Measurements from ENCODE around the gene IFITM5. TPM values are rescaled to one million over a fixed set of nuclear protein-coding genes. Genes with fewer than 3 reads are reported as not detected.

IFITM5 gene
- polyA plus RNA-seq (2013, experiment 1 of 2), result 0.13 TPM
- 0.15 TPM for polyA plus RNA-seq (2013, experiment 2 of 2)

GRCh38 chr11:299081-299891 is at the start of gene IFITM5:
Gene IFITM5 (minus strand): TSS chr11:299526. CDS start chr11:299490, 36 bp downstream.
- H3K79me1 ChIP-seq (ENCODE audit: low read length), result no peaks in the 10 kb centered on the region

GRCh38 chr11:346529-346928 is 47.2 kb upstream of the IFITM5 start:
- Histone ChIP-seq H3K27me3 (ENCODE audit: insufficient read depth, low read length, poor library complexity) (no peaks in the 10 kb centered on the region), H3K56ac (ENCODE audit: low read length) (no peak overlapping the region), H3K23ac (ENCODE audit: low read length) (no peak overlapping the region), H3K4me2 (ENCODE audit: low read length) (no peak overlapping the region), H2BK120ac (ENCODE audit: low read depth, low read length) (no peak overlapping the region), H3K27ac (ENCODE audit: low read depth, low read length) (no peak overlapping the region), H4K8ac (ENCODE audit: low read depth, low read length) (no peak overlapping the region), H2BK5ac (ENCODE audit: low read length) (no peak overlapping the region), H3K4me1 (ENCODE audit: control insufficient read depth, low read depth, low read length) (peaks cover 2% of the 10 kb centered on the region), H3K9ac (ENCODE audit: low read length) (no peak overlapping the region), H3K18ac (ENCODE audit: low read length) (no peak overlapping the region), H3K4ac (ENCODE audit: low read depth, low read length) (no peak overlapping the region), H3K36me3 (ENCODE audit: control insufficient read depth, insufficient read depth, low read length) (no peaks in the 10 kb centered on the region), H2AK5ac (ENCODE audit: low read length) (no peak overlapping the region), H3K79me1 (ENCODE audit: low read length) (no peaks in the 10 kb centered on the region), H2BK15ac (replicated peaks; ENCODE audit: low read depth) (no peak overlapping the region), H3K79me2 (ENCODE audit: control insufficient read depth, insufficient read depth, low read length) (no peaks in the 10 kb centered on the region), H4K5ac (ENCODE audit: low read length) (no peak overlapping the region), H3K4me3 (ENCODE audit: low read length) (no peak overlapping the region)
- no peak for DNase-seq
- WGBS (ENCODE audit: extremely low coverage, insufficient coverage, low lambda C conversion rate), result no CpG with 5 or more reads among the region's 3 CpGs

More at GRCh38 chr11:299081-299891, at the start of gene IFITM5:
- no peak within 1 kb of the TSS for H4K5ac ChIP-seq (ENCODE audit: low read length)
- no peak within 1 kb of the TSS for H3K4me3 ChIP-seq (ENCODE audit: low read length)
- peak within 1 kb of the TSS; percentile 6 for H3K23ac ChIP-seq (ENCODE audit: low read length)
- no peak within 1 kb of the TSS for H3K9ac ChIP-seq (ENCODE audit: low read length)
- H3K56ac ChIP-seq (ENCODE audit: low read length), result peak within 1 kb of the TSS; percentile 26
- no peak within 1 kb of the TSS for H3K27ac ChIP-seq (ENCODE audit: low read depth, low read length)
- H4K8ac ChIP-seq (ENCODE audit: low read depth, low read length), result no peak within 1 kb of the TSS
- no peak within 1 kb of the TSS for H2BK5ac ChIP-seq (ENCODE audit: low read length)
- WGBS (ENCODE audit: extremely low coverage, insufficient coverage, low lambda C conversion rate), result no CpG with 5 or more reads among the region's 40 CpGs
- no peak within 1 kb of the TSS for H3K4ac ChIP-seq (ENCODE audit: low read depth, low read length)
- H2AK5ac ChIP-seq (ENCODE audit: low read length), result peak within 1 kb of the TSS; percentile 72
- peak within 1 kb of the TSS; percentile 15 for H3K18ac ChIP-seq (ENCODE audit: low read length)
- peaks cover 2% of the 10 kb centered on the region for H3K36me3 ChIP-seq (ENCODE audit: control insufficient read depth, insufficient read depth, low read length)
- DNase-seq, result no peak
- peaks cover 6% of the 10 kb centered on the region for H3K4me1 ChIP-seq (ENCODE audit: control insufficient read depth, low read depth, low read length)
- H3K79me2 ChIP-seq (ENCODE audit: control insufficient read depth, insufficient read depth, low read length), result no peaks in the 10 kb centered on the region
- no peak within 1 kb of the TSS for H2BK15ac ChIP-seq (replicated peaks; ENCODE audit: low read depth)
- H3K27me3 ChIP-seq (ENCODE audit: insufficient read depth, low read length, poor library complexity), result no peaks in the 10 kb centered on the region
- H2BK120ac ChIP-seq (ENCODE audit: low read depth, low read length), result no peak within 1 kb of the TSS
- H3K4me2 ChIP-seq (ENCODE audit: low read length), result no peak within 1 kb of the TSS

- no peak for DNase-seq
- H2BK5ac ChIP-seq (ENCODE audit: low read length), result no peak overlapping the region
- WGBS (ENCODE audit: extremely low coverage, insufficient coverage, low lambda C conversion rate), result no CpG with 5 or more reads among the region's 11 CpGs
- H3K79me2 ChIP-seq (ENCODE audit: control insufficient read depth, insufficient read depth, low read length), result no peaks in the 10 kb centered on the region
- no peak overlapping the region for H2AK5ac ChIP-seq (ENCODE audit: low read length)
- H4K5ac ChIP-seq (ENCODE audit: low read length), result no peak overlapping the region
- no peaks in the 10 kb centered on the region for H3K27me3 ChIP-seq (ENCODE audit: insufficient read depth, low read length, poor library complexity)
- H4K8ac ChIP-seq (ENCODE audit: low read depth, low read length), result no peak overlapping the region
- no peak overlapping the region for H3K4ac ChIP-seq (ENCODE audit: low read depth, low read length)
- H3K4me1 ChIP-seq (ENCODE audit: control insufficient read depth, low read depth, low read length), result no peaks in the 10 kb centered on the region
- H3K36me3 ChIP-seq (ENCODE audit: control insufficient read depth, insufficient read depth, low read length), result no peaks in the 10 kb centered on the region
- H3K9ac ChIP-seq (ENCODE audit: low read length), result no peak overlapping the region
- H2BK120ac ChIP-seq (ENCODE audit: low read depth, low read length), result no peak overlapping the region
- no peaks in the 10 kb centered on the region for H3K79me1 ChIP-seq (ENCODE audit: low read length)
- no peak overlapping the region for H3K23ac ChIP-seq (ENCODE audit: low read length)
- no peak overlapping the region for H3K4me2 ChIP-seq (ENCODE audit: low read length)
- no peak overlapping the region for H3K18ac ChIP-seq (ENCODE audit: low read length)
- no peak overlapping the region for H2BK15ac ChIP-seq (replicated peaks; ENCODE audit: low read depth)
- no peak overlapping the region for H3K27ac ChIP-seq (ENCODE audit: low read depth, low read length)
- no peak overlapping the region for H3K4me3 ChIP-seq (ENCODE audit: low read length)
- no peak overlapping the region for H3K56ac ChIP-seq (ENCODE audit: low read length)
Observed at GRCh38 chr11:344836-345578, 45.7 kb upstream of the IFITM5 start.

- DNase-seq, result no peak
- Histone ChIP-seq H3K4me3 (ENCODE audit: low read length) (no peak overlapping the region), H3K36me3 (ENCODE audit: control insufficient read depth, insufficient read depth, low read length) (no peaks in the 10 kb centered on the region), H3K79me1 (ENCODE audit: low read length) (no peaks in the 10 kb centered on the region), H2BK5ac (ENCODE audit: low read length) (no peak overlapping the region), H2AK5ac (ENCODE audit: low read length) (no peak overlapping the region), H3K9ac (ENCODE audit: low read length) (no peak overlapping the region), H3K4me2 (ENCODE audit: low read length) (no peak overlapping the region), H3K4ac (ENCODE audit: low read depth, low read length) (no peak overlapping the region), H3K56ac (ENCODE audit: low read length) (no peak overlapping the region), H2BK120ac (ENCODE audit: low read depth, low read length) (no peak overlapping the region), H3K27ac (ENCODE audit: low read depth, low read length) (no peak overlapping the region), H4K5ac (ENCODE audit: low read length) (no peak overlapping the region), H2BK15ac (replicated peaks; ENCODE audit: low read depth) (no peak overlapping the region), H3K79me2 (ENCODE audit: control insufficient read depth, insufficient read depth, low read length) (no peaks in the 10 kb centered on the region), H3K18ac (ENCODE audit: low read length) (no peak overlapping the region), H3K27me3 (ENCODE audit: insufficient read depth, low read length, poor library complexity) (no peaks in the 10 kb centered on the region), H3K4me1 (ENCODE audit: control insufficient read depth, low read depth, low read length) (no peaks in the 10 kb centered on the region), H4K8ac (ENCODE audit: low read depth, low read length) (no peak overlapping the region), H3K23ac (ENCODE audit: low read length) (no peak overlapping the region)
- WGBS (ENCODE audit: extremely low coverage, insufficient coverage, low lambda C conversion rate), result no CpG with 5 or more reads among the region's 3 CpGs
Observed at GRCh38 chr11:342328-342727, 43.0 kb upstream of the IFITM5 start.

GRCh38 chr11:340539-341512 is 41.5 kb upstream of the IFITM5 start:
- Histone ChIP-seq H4K5ac (ENCODE audit: low read length) (no peak overlapping the region), H2BK5ac (ENCODE audit: low read length) (no peak overlapping the region), H3K27me3 (ENCODE audit: insufficient read depth, low read length, poor library complexity) (no peaks in the 10 kb centered on the region), H3K4ac (ENCODE audit: low read depth, low read length) (no peak overlapping the region), H3K4me2 (ENCODE audit: low read length) (no peak overlapping the region), H2BK120ac (ENCODE audit: low read depth, low read length) (no peak overlapping the region), H3K79me1 (ENCODE audit: low read length) (no peaks in the 10 kb centered on the region), H3K36me3 (ENCODE audit: control insufficient read depth, insufficient read depth, low read length) (no peaks in the 10 kb centered on the region), H4K8ac (ENCODE audit: low read depth, low read length) (no peak overlapping the region), H3K79me2 (ENCODE audit: control insufficient read depth, insufficient read depth, low read length) (no peaks in the 10 kb centered on the region), H3K9ac (ENCODE audit: low read length) (no peak overlapping the region), H3K4me1 (ENCODE audit: control insufficient read depth, low read depth, low read length) (no peaks in the 10 kb centered on the region), H3K4me3 (ENCODE audit: low read length) (no peak overlapping the region), H3K27ac (ENCODE audit: low read depth, low read length) (no peak overlapping the region), H2BK15ac (replicated peaks; ENCODE audit: low read depth) (peak overlapping the region; percentile 9), H3K18ac (ENCODE audit: low read length) (no peak overlapping the region), H2AK5ac (ENCODE audit: low read length) (no peak overlapping the region), H3K56ac (ENCODE audit: low read length) (no peak overlapping the region), H3K23ac (ENCODE audit: low read length) (no peak overlapping the region)
- peak; percentile 60 for DNase-seq
- WGBS (ENCODE audit: extremely low coverage, insufficient coverage, low lambda C conversion rate), result no CpG with 5 or more reads among the region's 5 CpGs
